ENCODE measurements around the gene DCANP1. TPM values are rescaled to one million over a fixed set of nuclear protein-coding genes. Genes with fewer than 3 reads are reported as not detected.

The DCANP1 gene
- total and polyA plus RNA-seq, 2 donors (not counting 3 experiments of a cell fraction or from before 2014, with no cell fraction given): not detected

DNA sequence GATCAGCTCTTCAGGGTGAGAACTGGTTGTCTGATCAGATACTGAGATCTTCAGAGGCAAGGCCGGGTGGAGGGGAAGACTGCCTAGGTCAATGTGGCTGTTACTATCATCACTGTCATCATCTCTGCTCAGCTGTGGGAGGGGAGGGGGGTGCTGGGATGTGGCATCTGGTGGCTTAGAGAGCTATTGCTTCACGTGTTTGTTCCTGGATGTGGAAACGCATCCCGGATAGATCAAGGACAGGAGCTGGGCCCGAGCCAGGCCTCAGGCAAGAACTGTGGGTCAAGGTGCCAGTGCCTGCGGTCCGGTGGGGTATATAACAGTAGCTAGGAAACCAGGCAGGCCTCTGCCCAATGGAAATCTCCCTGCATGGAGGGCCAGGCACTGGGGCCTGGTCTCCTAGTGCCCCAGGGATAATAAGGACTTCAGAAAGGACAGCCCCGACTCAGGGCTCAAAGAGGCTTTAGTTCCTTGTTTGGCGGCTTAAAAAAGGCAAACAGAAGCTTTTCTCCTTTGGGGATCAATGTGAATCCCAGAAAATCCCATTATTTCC is 35.3 kb upstream of the DCANP1 start:
- TF ChIP-seq POLR2AphosphoS5 (IDR thresholded peaks at IDR 0.05; ENCODE audit: insufficient read depth, low read depth, low read length) (no peak), FOS (IDR thresholded peaks at IDR 0.05; ENCODE audit: borderline replicate concordance, insufficient read depth, low read length) (no peak), JUN (IDR thresholded peaks at IDR 0.05; ENCODE audit: borderline replicate concordance, insufficient read depth, insufficient read length, low read depth) (no peak)
- H3K27ac ChIP-seq (ENCODE audit: insufficient read depth, low read depth, low read length): no peak overlapping the region
- DNase-seq (ENCODE audit: low read depth, low spot score) (no peak), FAIRE-seq (no peak)
- CTCF ChIA-PET: interaction anchor here (1.1 to 1.4 kb wide), 4 partner anchors 16 to 85 kb away, joined by 3 to 6 read pairs (median 4); no protein-coding TSS in a partner anchor
- no peaks in the 10 kb centered on the region for H3K36me3 ChIP-seq (ENCODE audit: control insufficient read depth in 2 of 2, extremely low read depth in 1 of 2, insufficient read depth in 2 of 2, low read length in 2 of 2)
- H3K4me3 ChIP-seq (replicated peaks in 1 of 3; ENCODE audit: insufficient read depth in 1 of 3, low read depth in 1 of 3, low read length in 3 of 3): no peak overlapping the region
- intact Hi-C loops (cut with micrococcal nuclease) (no loop called here), dilution Hi-C loops (cut with MboI; ENCODE audit: extremely low pct_ligation_motif_present, low sequenced_read_pairs) (no loop called here)
- no peak overlapping the region for H2AFZ ChIP-seq (ENCODE audit: low read depth, low read length)
- H3K4me1 ChIP-seq (ENCODE audit: control insufficient read depth, extremely low read depth, insufficient read depth, low read length): no peaks in the 10 kb centered on the region
- no peaks in the 10 kb centered on the region for H3K79me2 ChIP-seq (ENCODE audit: control insufficient read depth, insufficient read depth, low read length)
- no peak overlapping the region for H3K9ac ChIP-seq (replicated peaks; ENCODE audit: extremely low read depth, insufficient read depth, low read length)
- POLR2A ChIA-PET: no interaction called here
- H3K9me1 ChIP-seq (replicated peaks; ENCODE audit: control insufficient read depth, extremely low read depth, insufficient read depth, low read length): no peaks in the 10 kb centered on the region
- BruUV-seq (replicated peaks): no TSS peak
- no peak overlapping the region for H3K4me2 ChIP-seq (ENCODE audit: insufficient read depth, low read length)
- no peaks in the 10 kb centered on the region for H3K9me3 ChIP-seq (replicated peaks; ENCODE audit: control insufficient read depth, insufficient read depth, low read length)
- no peaks in the 10 kb centered on the region for H4K20me1 ChIP-seq (replicated peaks; ENCODE audit: control insufficient read depth, extremely low read depth, insufficient read depth, low read length)
- peaks cover 31 to 35% of the 10 kb centered on the region in 2 experiments for H3K27me3 ChIP-seq (ENCODE audit: control insufficient read depth in 2 of 2, insufficient read depth in 2 of 2, low read length in 2 of 2)

DNA sequence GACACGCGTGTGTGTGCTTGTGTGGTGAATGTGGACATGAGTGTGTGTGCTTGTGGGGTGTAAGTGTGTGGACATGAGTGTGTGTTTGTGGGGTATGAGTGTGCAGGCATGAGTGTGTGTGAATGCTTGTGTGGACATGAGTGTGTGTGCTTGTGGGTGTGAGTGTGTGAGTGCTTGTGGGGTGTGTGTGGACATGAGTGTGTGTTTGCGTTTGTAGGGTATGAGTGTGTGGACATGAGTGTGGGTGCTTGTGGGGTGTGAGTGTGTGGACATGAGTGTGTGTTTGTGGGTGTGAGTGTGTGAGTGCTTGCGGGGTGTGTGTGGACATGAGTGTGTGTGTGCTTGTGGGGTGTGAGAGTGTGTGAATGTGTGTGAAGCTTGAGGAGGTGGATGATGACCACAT is 34.8 kb upstream of the DCANP1 start:
- no TSS peak for BruUV-seq (replicated peaks)
- Histone ChIP-seq H3K4me1 (ENCODE audit: control insufficient read depth, extremely low read depth, insufficient read depth, low read length) (no peaks in the 10 kb centered on the region), H3K9ac (replicated peaks; ENCODE audit: extremely low read depth, insufficient read depth, low read length) (no peak overlapping the region), H3K4me2 (ENCODE audit: insufficient read depth, low read length) (no peak overlapping the region), H3K27me3 (ENCODE audit: control insufficient read depth in 2 of 2, insufficient read depth in 2 of 2, low read length in 2 of 2) (peaks cover 31 to 32% of the 10 kb centered on the region in 2 experiments), H4K20me1 (replicated peaks; ENCODE audit: control insufficient read depth, extremely low read depth, insufficient read depth, low read length) (no peaks in the 10 kb centered on the region), H3K9me3 (replicated peaks; ENCODE audit: control insufficient read depth, insufficient read depth, low read length) (no peaks in the 10 kb centered on the region), H3K36me3 (ENCODE audit: control insufficient read depth in 2 of 2, extremely low read depth in 1 of 2, insufficient read depth in 2 of 2, low read length in 2 of 2) (no peaks in the 10 kb centered on the region), H3K27ac (ENCODE audit: insufficient read depth, low read depth, low read length) (no peak overlapping the region), H3K9me1 (replicated peaks; ENCODE audit: control insufficient read depth, extremely low read depth, insufficient read depth, low read length) (no peaks in the 10 kb centered on the region), H3K4me3 (replicated peaks in 1 of 3; ENCODE audit: insufficient read depth in 1 of 3, low read depth in 1 of 3, low read length in 3 of 3) (no peak overlapping the region), H2AFZ (ENCODE audit: low read depth, low read length) (no peak overlapping the region), H3K79me2 (ENCODE audit: control insufficient read depth, insufficient read depth, low read length) (no peaks in the 10 kb centered on the region)
- intact Hi-C loops (cut with micrococcal nuclease) (no loop called here), dilution Hi-C loops (cut with MboI; ENCODE audit: extremely low pct_ligation_motif_present, low sequenced_read_pairs) (no loop called here)
- DNase-seq (ENCODE audit: low read depth, low spot score) (no peak), FAIRE-seq (no peak)
- no peak for TF ChIP-seq GATA2 (IDR thresholded peaks at IDR 0.05; ENCODE audit: insufficient read depth, insufficient read length, low read depth, low read length)
- no peak for TF ChIP-seq POLR2A (IDR thresholded peaks at IDR 0.05; ENCODE audit: low read depth, low read length)
- TF ChIP-seq POLR2AphosphoS5 (IDR thresholded peaks at IDR 0.05; ENCODE audit: insufficient read depth, low read depth, low read length): no peak
- TF ChIP-seq EZH2 (IDR thresholded peaks at IDR 0.05; ENCODE audit: borderline replicate concordance, low read depth, low read length, severe bottlenecking): no peak
- TF ChIP-seq FOS (IDR thresholded peaks at IDR 0.05; ENCODE audit: borderline replicate concordance, insufficient read depth, low read length): no peak
- TF ChIP-seq MYC (IDR thresholded peaks at IDR 0.05; ENCODE audit: low read depth, low read length): no peak
- TF ChIP-seq, protein P1, sequence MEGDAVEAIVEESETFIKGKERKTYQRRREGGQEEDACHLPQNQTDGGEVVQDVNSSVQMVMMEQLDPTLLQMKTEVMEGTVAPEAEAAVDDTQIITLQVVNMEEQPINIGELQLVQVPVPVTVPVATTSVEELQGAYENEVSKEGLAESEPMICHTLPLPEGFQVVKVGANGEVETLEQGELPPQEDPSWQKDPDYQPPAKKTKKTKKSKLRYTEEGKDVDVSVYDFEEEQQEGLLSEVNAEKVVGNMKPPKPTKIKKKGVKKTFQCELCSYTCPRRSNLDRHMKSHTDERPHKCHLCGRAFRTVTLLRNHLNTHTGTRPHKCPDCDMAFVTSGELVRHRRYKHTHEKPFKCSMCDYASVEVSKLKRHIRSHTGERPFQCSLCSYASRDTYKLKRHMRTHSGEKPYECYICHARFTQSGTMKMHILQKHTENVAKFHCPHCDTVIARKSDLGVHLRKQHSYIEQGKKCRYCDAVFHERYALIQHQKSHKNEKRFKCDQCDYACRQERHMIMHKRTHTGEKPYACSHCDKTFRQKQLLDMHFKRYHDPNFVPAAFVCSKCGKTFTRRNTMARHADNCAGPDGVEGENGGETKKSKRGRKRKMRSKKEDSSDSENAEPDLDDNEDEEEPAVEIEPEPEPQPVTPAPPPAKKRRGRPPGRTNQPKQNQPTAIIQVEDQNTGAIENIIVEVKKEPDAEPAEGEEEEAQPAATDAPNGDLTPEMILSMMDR (IDR thresholded peaks at IDR 0.05; ENCODE audit: extremely low read depth in 1 of 2, insufficient read depth in 1 of 2, low read depth in 1 of 2, low read length in 2 of 2): no peak
- TF ChIP-seq JUN (IDR thresholded peaks at IDR 0.05; ENCODE audit: borderline replicate concordance, insufficient read depth, insufficient read length, low read depth): no peak
- TF ChIP-seq, protein P2, sequence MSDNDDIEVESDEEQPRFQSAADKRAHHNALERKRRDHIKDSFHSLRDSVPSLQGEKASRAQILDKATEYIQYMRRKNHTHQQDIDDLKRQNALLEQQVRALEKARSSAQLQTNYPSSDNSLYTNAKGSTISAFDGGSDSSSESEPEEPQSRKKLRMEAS (IDR thresholded peaks at IDR 0.05; ENCODE audit: insufficient read depth, insufficient read length): no peak
- CTCF ChIA-PET: interaction anchor here (1.1 to 1.4 kb wide), 3 partner anchors 16 to 79 kb away, joined by 3 to 6 read pairs (median 5); no protein-coding TSS in a partner anchor
- POLR2A ChIA-PET: no interaction called here

Data from endothelial cell of umbilical vein (primary cell).